ENCODE results near the gene ASH1L.

- no peak for TF ChIP-seq CTCF (IDR thresholded peaks at IDR 0.05)
- TF ChIP-seq POLR2A (IDR thresholded peaks at IDR 0.05), result no peak
Measured at GRCh38 chr1:155352631-155353030, 210.0 kb downstream of the ASH1L start.

Data from body of pancreas (tissue), 4 donors.